NCI-H1105 (cell line): ENCODE measurements around the gene FAM118B.

Source experiments
- DNase-seq: peaks from one replicate; lab custom pipeline; 2025; lab: John Stamatoyannopoulos, UW

FAM118B gene

GRCh38 chr11:126186708-126187529, 24.7 kb upstream of the FAM118B start:
- DNase-seq, result no peak

GRCh38 chr11:126188332-126189108, 23.1 kb upstream of the FAM118B start:
- DNase-seq, result no peak

DNA sequence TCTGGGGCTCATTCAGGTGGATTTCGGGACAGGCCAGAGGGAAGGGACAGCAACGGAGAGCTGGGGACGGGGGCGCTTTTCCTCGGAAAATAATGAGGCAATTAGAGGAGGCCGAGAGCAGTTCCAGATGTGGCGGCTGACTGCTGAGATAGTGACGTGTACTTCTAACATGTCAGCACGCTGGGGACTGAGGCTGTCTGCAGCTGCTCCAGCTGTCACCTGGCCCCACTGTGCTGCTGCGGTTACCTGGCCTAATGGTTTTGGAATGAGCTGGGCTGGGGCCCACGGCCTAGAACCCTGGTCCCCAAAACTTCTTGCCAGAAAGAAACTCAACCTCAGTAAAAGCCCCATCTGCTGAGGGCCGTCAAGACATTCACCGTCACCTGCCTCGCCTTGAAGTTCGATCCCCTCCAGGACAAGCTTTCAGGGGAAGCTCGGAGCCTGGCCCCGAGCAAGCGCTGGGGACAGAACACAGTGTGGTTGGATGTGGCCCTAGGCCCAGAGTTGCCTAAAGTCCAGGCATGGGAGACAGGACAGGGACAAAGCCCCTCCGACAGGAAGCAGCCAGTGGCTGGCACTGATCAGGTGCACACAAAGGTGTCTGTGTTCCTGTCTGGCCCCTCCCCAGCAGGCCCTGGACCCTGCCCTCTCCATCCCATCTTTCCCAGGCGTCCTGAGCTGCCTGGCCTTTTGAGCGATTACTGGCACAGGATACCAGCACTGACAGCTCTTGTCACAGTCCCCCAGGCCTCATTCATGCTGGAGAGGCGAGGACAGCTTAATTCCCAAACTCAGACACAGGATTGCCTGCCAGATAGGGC, 22.3 kb upstream of the FAM118B start:
- no peak for DNase-seq

DNA sequence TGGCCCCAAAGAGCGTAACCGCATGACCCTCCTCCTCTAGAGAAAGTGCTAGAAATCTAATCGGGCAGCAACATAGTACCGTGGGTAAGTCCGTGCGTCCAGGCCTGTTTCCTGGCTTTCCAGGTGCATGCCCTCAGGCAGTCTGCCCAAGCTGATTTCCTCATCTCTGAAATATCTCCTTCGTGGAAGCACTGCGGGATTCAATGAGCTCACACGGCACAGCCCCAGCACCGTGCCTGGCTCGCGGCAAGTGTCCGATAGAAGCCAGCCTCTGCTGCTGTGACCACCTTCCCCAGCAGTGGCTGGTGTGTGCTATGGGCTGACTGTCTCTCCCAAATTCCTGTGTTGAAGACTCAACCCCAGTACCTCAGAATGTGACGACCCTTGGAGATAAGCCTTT, 20.8 kb upstream of the FAM118B start:
- DNase-seq, result no peak

DNA sequence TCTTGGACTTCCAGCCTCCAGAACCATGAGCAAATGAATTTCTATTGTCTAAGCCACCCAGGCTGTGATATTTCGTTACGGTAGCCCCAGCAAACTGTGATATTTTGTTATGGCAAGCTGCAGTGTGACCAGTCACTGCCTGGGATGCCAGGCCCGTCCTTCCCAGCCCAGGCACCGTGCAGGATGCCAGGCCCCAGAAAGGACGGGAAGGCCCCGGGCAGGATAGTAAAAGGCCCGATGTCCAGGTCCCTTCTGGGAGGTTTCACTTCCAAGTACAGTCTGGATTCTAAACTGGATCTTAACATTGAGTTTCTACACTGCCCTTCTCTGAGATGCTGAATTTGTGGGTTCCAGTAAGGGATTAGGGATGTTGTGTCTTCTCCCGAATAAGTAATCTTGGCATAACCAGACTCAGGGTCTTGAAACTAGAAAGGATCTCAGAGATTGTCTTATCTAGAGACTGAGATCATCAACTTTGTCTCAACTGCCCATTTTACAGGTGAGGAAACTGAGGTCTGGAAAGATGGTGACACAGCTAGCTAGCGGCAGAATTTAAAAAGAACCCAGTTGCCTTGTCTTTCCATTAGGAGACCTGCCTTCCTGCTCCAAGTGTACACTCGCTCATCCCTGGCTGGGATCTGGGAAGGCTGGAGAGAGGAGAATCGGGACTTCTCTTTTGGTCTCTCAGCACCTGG, 20.1 kb upstream of the FAM118B start:
- DNase-seq, result no peak

- DNase-seq, result no peak
Measured at GRCh38 chr11:126192361-126192760, 19.2 kb upstream of the FAM118B start.

DNA sequence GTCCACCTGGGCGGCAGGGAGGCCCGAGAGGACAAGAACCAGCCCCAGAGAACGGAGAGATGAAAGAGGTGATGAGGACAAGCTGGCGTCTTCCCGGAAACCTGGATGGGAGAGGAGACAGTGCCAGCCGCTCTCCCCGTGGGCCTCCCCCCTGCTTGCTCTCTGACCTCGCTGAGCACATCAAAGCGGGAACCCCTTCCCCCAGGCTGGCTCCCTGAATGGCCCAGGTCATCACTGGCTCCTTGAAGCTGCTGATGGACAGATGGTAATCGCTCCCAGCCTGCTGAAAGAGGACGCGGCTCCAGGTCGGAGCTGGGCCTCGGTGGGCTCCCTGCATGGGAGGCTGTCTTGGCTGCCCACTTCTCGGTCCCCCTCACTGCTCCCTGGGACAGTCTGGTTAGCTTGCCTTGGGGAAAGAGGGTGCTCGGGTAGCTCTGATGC, 18.5 kb upstream of the FAM118B start:
- DNase-seq, result no peak

- peak; percentile 59 for DNase-seq
Measured at GRCh38 chr11:126194121-126194543, 17.4 kb upstream of the FAM118B start.

GRCh38 chr11:126195119-126195518, 16.5 kb upstream of the FAM118B start:
- no peak for DNase-seq

DNA sequence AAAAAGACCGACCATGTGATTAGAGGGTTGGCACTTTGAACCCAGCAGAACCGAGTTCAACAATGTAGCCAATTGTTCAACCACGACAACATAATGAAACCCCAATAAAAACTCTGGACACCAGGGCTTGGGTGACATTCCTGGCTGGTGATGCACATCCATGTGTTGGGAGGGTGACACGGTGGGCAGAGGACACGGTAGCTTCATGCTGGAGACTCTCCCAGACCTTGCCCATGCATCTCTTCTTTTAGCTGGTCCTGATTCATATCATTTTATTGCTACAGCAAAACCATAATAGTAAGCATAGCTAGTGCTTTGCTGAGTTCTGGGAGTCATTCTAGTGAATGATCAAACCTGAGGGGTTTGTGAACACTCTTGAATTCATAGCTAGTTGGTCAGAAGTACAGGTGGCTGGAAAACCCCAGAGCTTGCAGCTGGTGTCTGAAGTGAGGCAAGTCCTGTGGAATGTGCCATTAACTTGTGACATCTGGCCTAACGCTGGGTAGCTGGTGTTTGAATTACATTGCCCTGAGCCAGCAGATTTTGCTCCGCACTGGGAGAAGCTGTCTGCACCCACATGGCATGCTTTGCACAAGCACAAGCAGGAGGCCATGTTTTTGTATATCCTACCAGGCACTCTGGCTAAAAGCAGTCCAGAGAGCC, 14.2 kb upstream of the FAM118B start:
- DNase-seq, result no peak

DNA sequence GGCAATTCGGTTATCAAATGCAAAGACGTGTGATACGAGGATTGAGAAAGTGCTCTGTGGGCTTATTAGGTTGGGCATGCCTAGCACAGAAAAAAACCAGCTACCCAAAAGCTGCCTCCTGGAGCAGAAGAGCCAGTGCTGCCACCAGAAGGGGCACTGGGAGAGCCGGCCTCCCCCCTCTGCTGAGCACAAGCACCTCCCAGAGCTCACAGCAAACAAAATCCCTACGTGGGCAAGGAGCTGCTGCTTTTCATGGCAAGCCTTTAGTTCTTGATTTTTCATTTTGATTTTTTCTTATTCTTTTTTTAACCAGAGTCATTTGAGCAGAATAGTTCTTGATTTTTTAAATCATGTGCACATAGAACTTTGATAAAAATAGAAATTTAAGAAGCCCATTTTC, 12.9 kb upstream of the FAM118B start:
- DNase-seq, result no peak

GRCh38 chr11:126202646-126203359, 8.8 kb upstream of the FAM118B start:
- DNase-seq, result no peak

GRCh38 chr11:126205359-126205758, 6.2 kb upstream of the FAM118B start:
- DNase-seq, result no peak

DNA sequence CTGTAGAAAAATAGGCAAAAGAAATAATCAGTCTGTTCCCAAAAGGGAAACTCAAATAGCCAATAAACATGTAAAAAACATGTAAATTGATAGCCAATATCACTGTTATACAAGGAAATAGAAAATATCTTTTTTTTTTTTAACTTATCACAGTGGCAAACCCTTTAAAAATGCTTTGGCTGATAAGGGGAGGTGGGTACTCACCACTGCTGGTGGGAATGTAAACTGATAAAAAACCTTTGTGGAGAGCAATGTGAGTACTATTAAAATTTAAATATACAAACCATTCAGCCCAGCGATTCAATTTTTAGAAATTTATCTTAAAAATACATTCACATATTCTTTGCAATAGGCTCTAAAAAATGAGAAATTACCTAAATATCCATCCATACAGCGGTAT, 3.7 kb upstream of the FAM118B start:
- DNase-seq, result no peak

DNA sequence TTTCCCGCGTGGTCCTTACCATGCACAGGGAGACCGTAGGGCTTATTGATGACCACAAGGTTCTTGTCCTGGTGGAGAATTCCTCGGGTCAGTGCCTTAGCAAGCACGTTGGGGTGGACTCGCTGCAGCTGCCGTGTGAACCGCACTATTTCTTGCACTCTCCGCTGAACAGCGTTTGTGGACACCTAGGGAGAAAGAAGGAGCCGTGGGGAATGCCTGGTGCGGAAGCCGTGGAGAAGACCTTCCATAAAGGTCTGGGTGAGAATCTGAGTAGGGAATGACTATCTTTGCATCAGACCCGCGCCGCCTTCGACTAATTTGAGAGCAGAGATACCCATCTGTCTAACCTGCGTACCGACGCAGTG, 729 bp upstream of the FAM118B start:
- DNase-seq, result no peak

GRCh38 chr11:126212089-126212660, 593 bp downstream of the FAM118B start:
- DNase-seq, result no peak

- DNase-seq, result no peak
Measured at GRCh38 chr11:126214441-126214840, 2.9 kb downstream of the FAM118B start.

- DNase-seq, result no peak
Measured at GRCh38 chr11:126214841-126215240, 3.3 kb downstream of the FAM118B start.

DNA sequence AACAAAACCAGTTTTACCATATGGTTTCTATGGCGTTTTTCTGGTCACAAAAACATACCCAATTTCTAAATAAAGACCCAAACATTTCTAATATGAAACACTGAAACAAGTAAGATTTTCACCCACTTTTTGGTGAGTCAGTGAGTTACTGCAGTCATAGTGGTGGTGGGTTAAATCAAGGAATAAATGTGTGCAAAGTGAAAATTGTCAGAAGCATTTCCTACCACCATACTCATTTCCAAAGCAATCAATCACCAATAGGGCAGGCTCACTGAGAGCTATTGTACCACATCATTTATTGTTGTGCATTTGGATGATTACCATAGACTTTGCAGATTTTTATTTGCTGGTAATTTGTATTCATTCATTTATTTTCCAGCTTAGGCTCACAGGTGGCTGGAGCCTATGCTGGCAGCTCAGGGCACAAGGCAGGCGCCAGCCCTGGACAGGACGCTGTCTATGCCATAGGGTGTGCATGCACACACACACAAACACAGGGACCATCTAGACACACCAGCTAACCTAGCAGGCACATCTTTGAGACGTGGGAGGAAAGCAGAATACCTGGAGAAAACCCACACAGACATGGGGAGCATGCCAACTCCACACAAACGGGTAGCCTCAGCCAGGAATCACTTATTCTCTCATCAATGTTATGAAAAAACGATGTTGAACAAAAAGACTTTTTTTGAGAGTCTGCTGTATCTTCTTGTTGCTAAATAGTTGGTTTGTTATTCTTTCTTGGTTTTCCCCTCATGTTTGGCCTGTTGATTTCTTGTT, 5.1 kb downstream of the FAM118B start:
- no peak for DNase-seq
